ENCODE results near the gene PLCL2.
"Not testable (repeated sequence)": the region's sequence is repeated elsewhere in the genome, so short reads cannot be mapped to it uniquely, and the experiment has no call there.

Gene PLCL2

DNA sequence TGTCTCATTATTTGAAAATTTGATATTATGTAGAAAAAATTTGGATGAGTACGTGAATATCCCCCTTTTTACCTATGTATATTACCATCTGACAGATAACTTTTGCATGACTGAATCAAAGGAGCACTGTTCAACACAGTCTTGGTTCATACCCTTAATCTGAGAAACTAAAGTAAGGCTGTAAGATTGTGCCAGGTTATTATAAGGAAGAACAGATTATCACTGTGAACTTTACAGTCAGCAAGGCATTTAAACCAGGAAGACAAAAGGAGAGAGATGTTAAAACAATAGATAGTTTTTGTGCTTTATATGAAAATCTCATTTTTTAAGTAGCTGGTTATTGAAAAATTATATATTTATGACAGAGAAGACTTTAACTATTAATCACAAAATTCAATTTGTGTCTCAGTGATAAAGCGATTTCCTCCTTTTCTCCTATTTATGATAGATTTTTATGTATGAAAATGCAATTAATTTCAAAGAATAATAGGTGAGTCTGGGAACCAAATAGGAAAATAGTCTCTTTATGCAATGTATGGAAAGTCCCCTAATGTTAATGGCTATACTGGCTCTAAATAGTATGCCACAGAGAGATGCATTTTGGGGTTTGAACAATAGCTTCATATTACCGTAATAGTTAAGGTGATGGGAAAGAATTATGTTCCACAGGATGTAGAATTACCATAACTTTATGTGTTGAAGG lies 33.4 kb downstream of the PLCL2 start:
- no peak for DNase-seq

DNA sequence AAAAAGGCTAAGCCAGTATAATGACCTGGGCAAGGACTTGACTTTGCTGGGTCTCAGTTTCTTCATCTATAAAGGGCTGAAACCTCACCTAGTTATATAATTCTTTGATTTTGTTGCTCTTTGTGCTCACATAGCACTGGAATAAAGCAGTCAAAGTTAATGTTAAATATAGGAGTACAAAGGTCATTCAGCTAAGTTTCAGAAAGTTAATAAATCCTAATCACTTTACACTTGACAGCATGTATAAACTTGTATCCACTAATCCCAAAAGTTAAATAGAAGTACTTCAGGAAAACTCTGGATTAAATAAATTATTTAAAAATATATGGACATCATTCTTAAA lies 33.9 kb downstream of the PLCL2 start:
- no peak for DNase-seq

DNA sequence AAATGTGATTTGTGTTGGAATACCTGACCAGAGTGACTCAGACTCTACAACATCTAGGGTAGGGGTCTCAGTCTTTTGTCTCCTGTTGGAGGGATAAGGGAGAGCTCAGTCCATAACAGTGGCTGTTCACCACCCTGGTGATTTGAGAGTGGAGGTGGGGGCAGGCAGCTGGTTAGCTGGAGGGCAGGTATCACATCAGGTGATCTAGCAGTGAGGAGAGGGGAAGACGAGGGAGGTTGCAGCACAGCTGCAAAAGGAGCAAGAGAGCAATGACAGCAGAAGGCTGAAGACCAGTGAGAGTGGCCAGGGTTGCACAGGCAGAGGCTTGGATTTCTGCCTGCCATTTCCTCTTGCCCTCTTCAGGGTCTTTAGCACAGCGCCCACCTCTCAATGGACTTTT lies 38.4 kb downstream of the PLCL2 start:
- DNase-seq = no peak

DNA sequence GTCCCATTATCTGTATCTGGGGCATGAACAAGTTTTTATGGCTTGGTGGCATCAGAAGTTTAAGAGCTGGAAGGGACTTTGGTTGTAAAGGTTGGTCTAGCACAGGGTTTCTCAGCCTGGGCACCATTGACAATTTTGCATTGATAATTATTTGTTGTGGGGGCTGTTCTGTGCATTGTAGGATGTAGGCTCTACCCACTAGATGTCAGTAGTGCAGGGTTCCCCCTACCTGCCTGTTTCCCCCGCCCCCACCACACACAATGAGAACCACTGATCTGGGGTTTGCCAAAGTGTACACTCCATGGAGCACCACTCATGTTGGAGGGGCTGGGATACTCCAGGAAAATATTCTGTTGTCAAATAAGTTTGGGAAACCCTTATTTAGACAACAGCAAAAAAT lies 42.7 kb downstream of the PLCL2 start:
- no peak for DNase-seq

DNA sequence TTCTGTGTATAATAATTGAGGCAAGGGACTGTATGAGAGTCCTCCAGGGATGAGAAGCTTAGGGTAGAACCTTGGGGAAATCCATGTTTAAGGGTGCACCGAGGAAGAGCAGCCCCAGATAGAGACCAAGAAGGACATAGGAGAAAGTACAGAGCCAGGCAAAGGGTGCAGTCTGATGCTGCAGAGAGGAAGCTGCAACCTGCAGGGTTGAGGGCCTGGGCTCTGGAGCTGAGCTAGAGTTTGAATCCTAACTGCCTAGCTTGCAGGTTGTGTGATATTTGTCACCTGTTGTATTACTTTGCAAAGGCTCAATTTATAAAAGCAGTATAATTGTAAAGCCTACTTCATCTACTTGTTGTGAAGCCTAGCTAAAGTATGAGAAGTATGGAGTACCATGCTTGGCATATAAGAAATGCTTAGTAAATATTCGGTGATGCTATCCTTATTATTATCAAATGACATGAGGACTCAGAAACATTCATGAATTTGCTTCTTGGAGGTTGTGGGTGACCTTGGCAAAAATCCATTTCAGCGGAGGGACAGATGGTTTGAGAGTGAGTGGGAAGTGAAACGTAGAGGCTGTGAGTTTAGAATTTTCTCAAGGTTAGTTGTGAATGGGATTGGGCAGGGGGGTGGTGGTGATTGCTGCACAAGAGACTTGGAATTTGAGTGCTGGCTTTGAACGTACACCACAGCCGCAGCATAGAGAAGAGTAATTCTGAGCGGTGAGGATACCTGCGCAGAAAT lies 43.8 kb downstream of the PLCL2 start:
- DNase-seq = peak; percentile 15 to 55 (median 48)

DNA sequence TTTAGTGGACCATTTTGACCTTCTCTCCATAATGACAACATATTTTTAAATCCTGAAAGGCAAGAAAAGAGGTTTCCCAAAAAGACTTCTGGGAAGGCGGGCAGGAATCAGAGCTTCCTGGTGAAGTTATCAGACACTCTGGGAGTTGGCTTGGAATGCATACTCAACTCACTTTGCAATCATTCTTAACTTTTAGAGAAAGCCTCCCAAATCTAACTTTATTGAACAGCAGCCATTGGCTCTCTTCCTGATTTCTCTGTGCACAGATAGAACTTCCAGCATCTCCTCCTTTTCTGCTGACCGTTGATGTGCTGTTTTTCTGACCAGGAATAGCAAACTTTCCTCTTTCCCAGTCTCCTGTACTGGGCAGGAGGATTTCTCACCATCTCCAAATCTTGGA lies 44.6 kb downstream of the PLCL2 start:
- DNase-seq = no peak

DNA sequence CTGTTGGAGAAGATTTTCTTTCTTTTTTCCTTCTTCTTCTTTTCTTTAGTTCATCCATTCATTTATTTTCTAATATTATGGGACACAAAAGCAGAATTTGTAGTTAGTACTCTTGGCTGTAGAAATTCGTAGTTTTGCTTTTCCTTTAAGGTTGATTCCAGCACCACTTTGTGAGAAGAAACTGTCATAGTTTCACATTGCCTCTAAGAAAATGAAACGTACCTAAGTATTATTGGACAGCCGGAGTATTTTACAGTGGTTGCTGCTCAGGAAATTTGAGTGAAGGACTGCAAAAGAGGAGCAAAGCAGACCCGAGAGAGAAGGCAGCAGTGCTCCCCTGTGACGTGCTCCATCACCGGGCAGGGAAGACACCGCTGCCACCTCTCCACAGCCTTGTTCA lies 48.1 kb downstream of the PLCL2 start:
- no peak for DNase-seq

DNA sequence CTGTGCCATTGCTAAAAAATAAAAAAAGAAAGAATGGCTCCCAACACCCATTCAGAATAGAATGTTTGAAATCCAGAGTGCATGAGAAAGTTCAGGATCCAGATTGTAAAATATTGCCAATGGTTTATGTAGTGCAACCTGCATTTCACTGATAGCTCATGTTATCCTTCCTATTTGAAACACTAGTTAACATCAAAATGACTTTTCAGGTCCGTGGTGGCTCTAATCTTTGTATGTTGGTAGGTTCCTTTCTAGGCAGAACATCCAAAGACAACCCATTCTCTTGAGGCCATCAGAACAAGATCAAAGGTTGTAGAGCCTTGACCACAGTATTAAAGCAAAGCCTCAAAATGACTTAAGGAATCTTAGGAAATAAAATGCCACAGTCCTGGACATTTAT lies 51.0 kb downstream of the PLCL2 start:
- no peak for DNase-seq

DNA sequence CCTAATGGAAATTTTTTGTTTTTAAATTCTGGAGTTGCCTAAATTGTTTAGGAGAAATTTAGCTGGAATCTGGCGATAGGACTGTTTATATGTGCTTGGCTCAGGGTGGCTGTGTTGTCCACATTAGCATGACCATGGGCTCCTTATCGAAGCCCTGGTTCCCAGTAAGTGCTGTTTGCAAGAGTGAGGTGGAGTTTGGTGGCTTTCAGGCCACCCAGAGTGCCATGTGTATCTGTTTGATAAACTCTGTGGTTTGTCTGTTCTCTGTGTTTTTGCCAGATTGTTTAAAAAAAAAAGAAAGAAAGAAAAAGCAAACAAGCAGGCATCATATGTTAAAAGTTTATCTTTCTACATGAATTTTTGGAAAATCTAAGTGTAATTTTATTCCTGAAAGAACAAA lies 51.5 kb downstream of the PLCL2 start:
- no peak for DNase-seq

DNA sequence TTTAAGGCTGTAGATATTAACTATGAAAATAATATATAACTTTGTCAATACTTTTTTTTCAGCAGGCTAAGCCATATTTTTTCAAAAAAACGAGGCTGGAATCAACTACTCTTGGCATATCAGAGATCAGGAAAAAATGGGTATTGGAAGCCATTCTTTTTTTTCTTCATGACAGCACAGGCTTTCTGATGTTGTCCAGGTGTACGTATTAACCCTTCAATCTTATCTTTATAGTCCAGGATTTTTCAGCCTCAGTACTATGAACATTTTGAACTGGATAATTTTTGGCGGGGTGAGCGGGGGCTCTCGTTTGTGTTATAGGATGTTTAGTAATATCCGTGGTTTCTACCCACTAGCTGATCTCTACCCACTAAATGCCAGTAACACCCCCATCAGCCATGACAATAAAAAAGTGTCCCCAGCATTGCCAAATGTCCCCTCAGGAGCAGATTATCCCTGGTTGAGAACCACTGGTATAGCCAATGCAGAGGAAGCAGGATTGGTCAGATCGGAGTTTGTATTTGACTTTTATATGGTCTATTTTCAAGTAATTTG lies 52.0 kb downstream of the PLCL2 start:
- DNase-seq = no peak

DNA sequence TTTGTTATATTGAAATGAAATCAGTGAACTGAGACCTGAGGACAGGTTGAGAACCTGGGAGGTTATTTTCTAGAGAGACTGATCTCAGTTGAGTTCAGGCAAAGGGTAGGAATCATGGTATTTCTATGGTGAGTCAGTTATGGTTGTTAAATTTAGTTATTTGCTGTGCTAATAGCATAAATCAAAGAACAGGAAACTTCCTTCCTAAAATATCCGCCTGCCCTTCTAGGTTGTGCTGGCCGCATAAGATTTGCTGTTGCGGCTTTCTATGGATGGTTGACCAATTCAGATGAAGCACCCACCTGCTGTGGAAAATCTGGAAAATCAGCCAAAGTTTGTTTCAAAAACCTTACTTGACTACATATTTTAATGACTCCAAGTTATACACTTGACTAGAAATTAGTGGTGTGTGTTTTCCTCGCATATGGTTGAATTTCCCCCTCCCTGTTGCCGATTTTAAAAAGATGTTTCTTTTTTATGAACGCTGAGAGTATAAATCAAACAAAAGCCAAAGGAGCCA lies 52.6 kb downstream of the PLCL2 start:
- peak in 3 of 4 experiments; percentile 19 to 24 (median 22) for DNase-seq

DNA sequence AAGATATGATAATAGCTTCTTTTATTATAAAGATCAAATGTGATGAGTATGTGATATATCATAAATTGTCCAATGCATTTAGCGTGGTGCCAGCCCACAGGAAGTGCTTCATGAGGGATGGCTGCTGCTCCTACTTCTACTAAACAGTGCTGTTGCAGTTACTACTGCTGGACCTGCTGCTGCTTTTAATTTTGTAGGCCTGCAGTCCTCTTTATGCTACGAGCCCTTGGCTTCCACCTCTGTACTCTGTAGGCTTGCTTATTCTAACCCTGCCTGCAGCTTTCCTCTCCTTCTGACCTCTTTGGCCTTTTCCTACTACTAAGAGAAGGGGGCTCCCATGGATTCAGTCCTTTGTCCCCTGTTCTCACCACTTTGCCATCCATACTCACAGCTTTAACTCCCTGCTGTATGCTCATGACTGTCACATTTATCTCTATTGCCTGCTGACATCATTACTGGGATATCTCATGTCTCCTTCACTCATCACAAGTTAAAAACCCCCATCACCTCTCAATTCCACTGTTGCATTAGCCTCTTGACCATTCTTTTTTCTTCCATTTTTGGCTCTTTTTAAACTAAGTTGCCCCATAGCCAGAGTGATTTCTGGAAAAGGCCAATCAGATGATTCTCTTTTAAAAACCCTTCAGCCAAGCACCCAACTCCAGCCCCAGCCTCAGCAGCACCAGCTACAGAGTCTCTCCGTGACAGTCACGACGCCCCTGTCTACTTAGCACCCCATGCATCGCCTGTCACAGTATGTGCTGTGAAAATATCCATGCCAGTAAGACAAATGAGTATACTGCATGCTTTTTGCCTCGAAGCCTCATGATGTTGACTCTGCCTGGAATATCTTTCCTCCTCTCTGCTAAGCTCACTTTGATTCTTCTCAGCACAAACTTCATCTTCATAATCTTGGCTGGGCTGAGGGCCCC lies 56.3 kb downstream of the PLCL2 start:
- no peak for DNase-seq

DNA sequence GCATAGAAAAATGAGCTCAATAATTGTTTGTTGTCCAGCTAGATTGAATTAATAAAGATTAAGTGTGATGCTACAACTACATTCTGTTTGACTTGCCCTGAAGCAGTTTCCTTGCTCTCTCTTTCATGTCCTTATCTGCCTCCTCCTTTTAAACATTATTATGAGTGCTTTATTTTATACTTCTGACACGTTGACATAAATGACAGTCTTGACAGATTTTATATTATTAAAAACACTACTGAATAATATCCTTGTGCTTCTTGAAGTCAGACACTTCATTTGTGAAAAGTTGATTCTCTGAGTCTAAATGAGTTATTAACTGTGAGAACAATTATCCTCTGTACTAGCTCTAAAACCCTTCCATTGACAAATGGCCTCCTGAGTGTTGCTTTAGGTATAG lies 58.2 kb downstream of the PLCL2 start:
- no peak for DNase-seq

DNA sequence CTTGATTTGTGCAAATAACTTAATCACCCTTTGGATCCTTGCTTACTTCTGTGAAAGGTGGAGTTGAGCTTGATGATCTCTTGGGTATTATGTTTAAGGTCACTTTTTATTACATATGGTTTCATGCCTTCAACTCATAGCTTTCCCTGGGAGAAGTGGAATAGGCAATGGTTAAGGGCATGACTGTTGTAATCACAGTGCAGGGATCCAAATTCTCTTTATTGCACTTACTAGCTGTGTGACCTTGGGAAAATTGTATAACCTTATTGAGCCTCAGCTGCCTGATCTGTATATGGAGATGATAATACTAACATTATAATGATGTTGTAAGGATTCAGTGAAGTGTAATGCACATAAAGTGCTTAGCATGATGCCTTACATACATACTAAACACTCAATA lies 59.1 kb downstream of the PLCL2 start:
- no peak for DNase-seq

DNA sequence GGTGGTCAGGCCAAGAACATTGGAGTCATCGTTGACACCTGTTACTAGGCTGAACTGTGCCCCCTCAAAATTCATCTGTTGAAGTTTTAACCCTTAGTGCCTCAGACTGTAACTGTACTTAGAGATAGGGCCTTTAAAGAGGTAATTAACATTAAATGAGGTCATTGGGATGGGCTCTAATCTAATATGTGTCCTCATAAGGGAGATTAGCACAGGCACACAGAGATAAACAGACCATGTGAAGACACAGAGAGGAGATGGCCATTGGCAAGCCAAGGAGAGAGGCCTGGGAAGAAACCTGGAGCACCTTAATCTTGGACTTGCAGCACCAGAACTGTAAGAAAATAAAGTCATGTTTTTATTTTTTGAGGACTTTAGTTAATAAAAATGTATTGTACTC lies 59.6 kb downstream of the PLCL2 start:
- DNase-seq = no peak

DNA sequence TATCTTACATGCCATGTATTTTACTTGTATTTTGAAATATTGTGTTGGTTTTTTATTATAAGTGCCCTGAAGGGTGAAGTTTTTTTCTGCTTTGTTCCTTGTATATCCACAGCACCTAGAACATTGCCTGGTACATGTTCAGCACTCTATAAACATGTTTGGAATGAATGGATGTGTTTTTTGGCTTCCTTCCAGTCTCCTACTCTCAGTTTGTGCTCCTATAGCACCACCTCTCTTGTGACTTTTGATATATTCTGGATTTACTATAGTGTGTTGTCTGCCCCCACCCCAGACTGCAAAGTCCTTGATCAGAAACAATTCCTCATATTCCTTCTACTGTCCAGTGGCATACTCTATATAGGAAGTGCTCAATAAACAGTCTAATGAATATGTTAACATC lies 60.6 kb downstream of the PLCL2 start:
- no peak for DNase-seq

DNA sequence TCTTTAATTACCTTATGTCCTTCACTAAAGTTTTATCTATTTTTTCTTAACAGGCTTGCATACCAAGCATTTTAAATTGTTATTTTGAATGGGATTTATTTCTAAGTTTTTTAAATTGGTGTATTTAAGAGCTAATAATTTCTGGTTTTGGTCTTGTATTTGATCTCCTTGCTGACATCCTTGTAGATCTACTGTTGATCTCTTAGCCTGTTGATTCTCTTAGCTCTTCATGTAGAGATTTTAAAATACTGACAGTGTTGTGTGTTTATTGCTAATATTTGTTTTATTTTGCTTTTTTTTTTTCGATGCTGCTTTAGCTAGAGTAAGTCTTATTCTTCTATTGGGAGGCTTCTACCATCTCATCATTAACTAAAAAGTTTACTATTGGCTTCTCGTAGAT lies 65.5 kb downstream of the PLCL2 start:
- DNase-seq = no peak

DNA sequence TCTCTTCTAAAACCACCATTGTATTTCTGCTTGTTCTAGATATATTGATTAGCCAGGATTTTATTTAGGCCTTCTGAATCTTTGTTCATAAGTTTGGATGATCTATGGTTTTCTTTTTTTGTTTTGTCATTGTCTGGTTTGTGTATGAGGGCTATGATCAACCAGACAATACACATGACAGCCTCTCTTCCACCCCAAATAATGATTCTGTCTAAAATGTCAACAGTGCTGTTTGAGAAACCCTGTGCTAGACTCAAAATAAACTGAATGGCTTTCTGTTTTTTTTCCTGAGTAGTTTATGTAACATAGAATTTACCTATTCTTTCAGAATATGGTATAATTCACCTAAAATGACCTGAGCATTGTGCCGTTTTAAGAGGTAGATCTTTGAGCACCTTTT lies 66.1 kb downstream of the PLCL2 start:
- no peak for DNase-seq

DNA sequence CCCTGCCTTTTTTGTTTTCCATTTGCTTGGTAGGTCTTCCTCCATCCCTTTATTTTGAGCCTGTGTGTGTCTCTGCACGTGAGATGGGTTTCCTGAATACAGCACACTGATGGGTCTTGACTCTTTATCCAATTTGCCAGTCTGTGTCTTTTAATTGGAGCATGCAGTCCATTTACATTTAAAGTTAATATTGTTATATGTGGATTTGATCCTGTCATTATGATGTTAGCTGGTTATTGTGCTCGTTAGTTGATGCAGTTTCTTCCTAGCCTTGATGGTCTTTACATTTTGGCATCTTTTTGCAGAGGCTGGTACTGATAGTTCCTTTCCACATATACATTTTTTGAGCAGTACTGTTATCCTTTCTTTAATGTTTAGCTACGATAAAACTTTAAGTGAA lies 73.1 kb downstream of the PLCL2 start:
- DNase-seq = not testable (repeated sequence)

DNA sequence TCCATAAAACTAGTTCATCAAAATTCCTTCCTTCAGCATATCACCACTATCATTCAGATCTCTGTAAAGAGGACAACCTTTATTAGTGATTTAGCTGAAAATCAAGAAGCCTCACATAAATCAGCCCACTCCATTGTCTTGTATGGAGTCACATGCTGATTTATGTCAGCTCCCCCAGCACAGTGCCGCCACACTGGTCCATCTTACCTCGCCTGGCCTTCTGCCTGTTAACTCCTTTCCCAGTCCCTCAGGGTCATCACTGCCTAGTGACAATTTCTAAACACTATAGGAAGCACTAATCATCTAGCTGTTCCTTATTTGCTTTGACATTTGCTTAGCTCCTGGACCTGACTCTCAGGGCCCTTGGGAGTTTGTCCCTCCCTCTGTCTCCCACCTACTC lies 75.4 kb downstream of the PLCL2 start:
- DNase-seq = no peak

DNA sequence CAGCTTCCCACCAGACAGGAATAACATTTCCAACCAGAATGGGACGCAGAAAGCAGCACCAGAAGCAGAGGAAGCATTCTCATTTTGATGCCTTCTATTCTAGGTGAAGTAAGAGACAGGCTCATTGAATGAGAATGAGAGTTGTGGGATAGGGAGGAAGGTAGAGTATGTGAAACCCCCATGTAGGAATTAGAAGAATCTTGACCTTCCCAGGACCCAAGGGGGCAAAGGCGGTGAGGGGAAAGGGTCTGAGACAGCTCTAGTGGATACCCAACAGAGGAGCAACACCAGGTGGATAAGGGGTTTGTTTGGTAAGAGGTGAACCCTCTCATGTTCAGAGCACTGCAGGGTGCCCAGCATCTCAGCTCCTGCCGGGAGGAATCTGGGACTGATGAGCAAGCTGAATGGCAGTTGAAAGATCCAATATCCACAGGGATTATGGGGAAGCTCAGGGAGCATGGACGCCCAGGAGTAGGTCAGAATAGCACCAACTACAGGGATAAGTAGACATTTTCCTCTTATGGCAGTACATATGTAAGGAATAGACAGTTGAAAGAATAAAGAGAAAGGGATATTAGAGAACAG lies 77.0 kb downstream of the PLCL2 start:
- no peak for DNase-seq

DNA sequence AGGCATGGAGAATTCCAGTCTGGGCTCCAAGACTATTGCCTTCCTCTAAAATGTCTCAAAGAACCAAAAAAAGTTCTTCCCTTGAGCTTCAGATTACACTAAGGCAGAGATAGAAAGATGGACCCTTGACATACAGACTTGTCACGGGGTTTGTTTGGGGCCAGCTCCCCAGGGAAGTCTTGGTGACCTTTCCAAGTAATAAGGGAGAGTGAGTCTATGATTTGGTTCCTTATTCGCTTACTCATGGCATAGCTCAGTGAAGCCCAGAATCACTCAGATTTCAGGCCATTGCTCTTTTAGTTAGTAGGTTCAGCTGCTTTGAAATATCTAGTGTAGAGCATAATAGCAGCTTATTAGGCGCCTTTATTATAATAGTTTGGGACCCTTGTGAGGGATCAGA lies 90.3 kb downstream of the PLCL2 start:
- DNase-seq = peak in 2 of 4 experiments; percentile 3 to 24
